Activated T-cell treated with anti-CD3 and anti-CD28 coated beads for 48 hours (primary cell): Measurements from ENCODE around the gene OR56A1.

Experiments used
- DNase-seq: peaks from one replicate; pipeline ENCODE4 v3.0.0-alpha.2; 2020; ENCODE audit warnings: low read depth

The OR56A1 gene

GRCh38 chr11:5989203-5989602, 41.4 kb downstream of the OR56A1 start:
- DNase-seq = no peak

GRCh38 chr11:5986885-5987284, 43.7 kb downstream of the OR56A1 start, which contains the start of gene OR52L1:
TSS of gene OR52L1 (minus strand) at chr11:5986985. CDS start at chr11:5986930, 55 bp downstream.
- DNase-seq = no peak

- DNase-seq = no peak
Observed at GRCh38 chr11:5983443-5983842, 47.1 kb downstream of the OR56A1 start.

GRCh38 chr11:5973530-5973929, 57.0 kb downstream of the OR56A1 start:
- DNase-seq = no peak
